Cardiac muscle cell (in vitro differentiated cells and primary cell): ENCODE data around the gene GBF1. TPM values are rescaled to one million over a fixed set of nuclear protein-coding genes. Genes with fewer than 3 reads are reported as not detected.

Experiments
- DNase-seq, 2 donors: peaks; one replicate each; pipeline versions ENCODE4 v3.0.0 to v3.0.0-alpha.2; 2010 to 2017; ENCODE audit warnings: low read depth in 1 of 2, low spot score in 1 of 2
- H3K27ac ChIP-seq: fragments of 200-600 bp; sonication (generic); 2 replicates; pipeline ENCODE4 v1.5.1; 2016
- H3K27me3 ChIP-seq: fragments of 200-600 bp; sonication (generic); 2 replicates; pipeline ENCODE4 v1.6.0; 2016; ENCODE audit warnings: control low read depth
- H3K36me3 ChIP-seq: fragments of 200-600 bp; sonication (generic); 2 replicates; pipeline ENCODE4 v1.5.1; 2016; ENCODE audit warnings: control low read depth
- H3K4me1 ChIP-seq: fragments of 200-600 bp; sonication (generic); 2 replicates; pipeline ENCODE4 v1.8.1; 2017; ENCODE audit warnings: low read depth, mild to moderate bottlenecking, mixed run types
- H3K4me3 ChIP-seq: fragments of 200-600 bp; sonication (generic); 2 replicates; pipeline ENCODE4 v1.5.1; 2016; ENCODE audit warnings: mild to moderate bottlenecking
- H3K9me3 ChIP-seq: fragments of 200-600 bp; sonication (generic); 2 replicates; pipeline ENCODE4 v1.5.1; 2017; ENCODE audit warnings: low read depth, mild to moderate bottlenecking, control low read depth
- CTCF ChIP-seq: IDR thresholded peaks from 2 replicates; pipeline ENCODE4 v1.5.1; 2012; ENCODE audit warnings: low read depth, mild to moderate bottlenecking, low read length
- polyA plus RNA-seq: library from polyadenylated mRNA; unstranded; fragments of >200 nt; fragmentation: Nextera tagmentation; extraction: Ambion mirVana; gene quantifications from 2 replicates; pipeline ENCODE4 v1.2.1, GENCODE V29; 2016
- total RNA-seq: library from RNA; depleted of rRNA; stranded (reverse); fragments of >200 nt; gene quantifications from 2 replicates; pipeline ENCODE4 v1.2.3, GENCODE V29; 2016

GBF1 gene
- total and polyA plus RNA-seq, 2 experiments from 2014 or later = 42.1 to 75.6 TPM

- H3K4me1 ChIP-seq = peaks cover 2% of the 10 kb centered on the region
- TF ChIP-seq CTCF = no peak
- H3K9me3 ChIP-seq = no peaks in the 10 kb centered on the region
- peaks cover 2% of the 10 kb centered on the region for H3K27me3 ChIP-seq
- no peak for DNase-seq
- no peak overlapping the region for H3K27ac ChIP-seq
- no peaks in the 10 kb centered on the region for H3K36me3 ChIP-seq
- no peak overlapping the region for H3K4me3 ChIP-seq
These were observed 157.2 kb downstream of the GBF1 start for GRCh38 chr10:102402512-102402896.

GRCh38 chr10:102403115-102403514, 157.8 kb downstream of the GBF1 start:
- Histone ChIP-seq H3K27me3 (peaks cover 8% of the 10 kb centered on the region), H3K9me3 (no peaks in the 10 kb centered on the region), H3K4me3 (no peak overlapping the region), H3K4me1 (peaks cover 2% of the 10 kb centered on the region), H3K36me3 (no peaks in the 10 kb centered on the region), H3K27ac (no peak overlapping the region)
- no peak for TF ChIP-seq CTCF
- DNase-seq = no peak

GRCh38 chr10:102404361-102405107, 159.2 kb downstream of the GBF1 start:
- H3K36me3 ChIP-seq = no peaks in the 10 kb centered on the region
- H3K27ac ChIP-seq = no peak overlapping the region
- peaks cover 2% of the 10 kb centered on the region for H3K4me1 ChIP-seq
- H3K4me3 ChIP-seq = no peak overlapping the region
- peaks cover 15% of the 10 kb centered on the region for H3K27me3 ChIP-seq
- H3K9me3 ChIP-seq = no peaks in the 10 kb centered on the region
- TF ChIP-seq CTCF = no peak
- no peak for DNase-seq

- H3K27me3 ChIP-seq = peaks cover 20% of the 10 kb centered on the region
- H3K4me3 ChIP-seq = no peak overlapping the region
- no peak for DNase-seq
- no peaks in the 10 kb centered on the region for H3K36me3 ChIP-seq
- H3K27ac ChIP-seq = no peak overlapping the region
- TF ChIP-seq CTCF = no peak
- no peaks in the 10 kb centered on the region for H3K4me1 ChIP-seq
- no peaks in the 10 kb centered on the region for H3K9me3 ChIP-seq
These were observed 159.8 kb downstream of the GBF1 start for GRCh38 chr10:102405108-102405571.

- DNase-seq = no peak
- H3K27me3 ChIP-seq = peaks cover 25% of the 10 kb centered on the region
- no peak overlapping the region for H3K4me3 ChIP-seq
- no peaks in the 10 kb centered on the region for H3K36me3 ChIP-seq
- no peaks in the 10 kb centered on the region for H3K4me1 ChIP-seq
- H3K27ac ChIP-seq = no peak overlapping the region
- H3K9me3 ChIP-seq = no peaks in the 10 kb centered on the region
- TF ChIP-seq CTCF = no peak
These were observed 160.3 kb downstream of the GBF1 start for GRCh38 chr10:102405632-102406031.
